Endothelial cell of umbilical vein (primary cell): ENCODE measurements around the gene VPS54. TPM values are rescaled to one million over a fixed set of nuclear protein-coding genes. Genes with fewer than 3 reads are reported as not detected.

Experiments used
- BruUV-seq: library from RNA; stranded (reverse); fragments of 400-500 nt; replicated peaks from 2 replicates; lab custom pipeline; 2021; lab: Mats Ljungman, UMichigan
- CTCF ChIA-PET: fragments of 300-600, 350-600 bp; sonication (Branson Sonifier 250); formaldehyde crosslinking; loops from one replicate; lab custom pipeline; 2021; ENCODE audit warnings: antibody characterized with exemption, inconsistent platforms; lab: Charles Lee
- POLR2A ChIA-PET: fragments of 300-600, 350-600 bp; sonication (Branson Sonifier 250); formaldehyde crosslinking; loops from one replicate; lab custom pipeline; 2021; ENCODE audit warnings: antibody characterized with exemption, inconsistent platforms; lab: Charles Lee
- DNase-seq: peaks from one replicate; pipeline ENCODE4 v3.0.0-alpha.2; 2011; ENCODE audit warnings: low read depth, low spot score
- FAIRE-seq: peaks from 2 replicates; lab custom pipeline; 2011; peaks lifted over from hg19 to GRCh38; lab: Jason Lieb, UNC
- H2AFZ ChIP-seq: 2 replicates; pipeline ENCODE4 v1.6.0; 2012; ENCODE audit warnings: low read depth, low read length, control low read depth, inconsistent platforms
- H3K27ac ChIP-seq: 2 replicates; pipeline ENCODE4 v1.5.1; 2011; ENCODE audit warnings: low read depth, mild to moderate bottlenecking, control low read depth, low read length, moderate library complexity; ENCODE audit not compliant: insufficient read depth
- H3K27me3 ChIP-seq, 2 experiments: 2 replicates each; pipeline versions ENCODE4 v1.6.0 to v1.6.1; 2011; ENCODE audit warnings: low read length in 2 of 2, mixed read lengths in 1 of 2; ENCODE audit not compliant: control insufficient read depth in 2 of 2, insufficient read depth in 2 of 2
- H3K36me3 ChIP-seq, 2 experiments: 2 replicates in 1 of 2; 3 replicates in 1 of 2; pipeline ENCODE4 v1.5.1; 2011; ENCODE audit warnings: low read length in 2 of 2, mild to moderate bottlenecking in 1 of 2, moderate library complexity in 1 of 2; ENCODE audit not compliant: control insufficient read depth in 2 of 2, insufficient read depth in 2 of 2; ENCODE audit errors: extremely low read depth in 1 of 2
- H3K4me1 ChIP-seq: 3 replicates; pipeline ENCODE4 v1.5.1; 2011; ENCODE audit warnings: mild to moderate bottlenecking, low read length; ENCODE audit not compliant: control insufficient read depth, insufficient read depth; ENCODE audit errors: extremely low read depth
- H3K4me2 ChIP-seq: 2 replicates; pipeline ENCODE4 v1.6.1; 2011; ENCODE audit warnings: low read length, control low read depth, mixed read lengths; ENCODE audit not compliant: insufficient read depth
- H3K4me3 ChIP-seq, 3 experiments: fragments of 200-600 bp in 1 of 3; sonication (generic), shearing (Covaris generic) in 1 of 3; replicated peaks in 1 of 3; 2 replicates each; pipeline ENCODE4 v1.5.1; 2011 to 2016; ENCODE audit warnings: control low read depth in 3 of 3, low read length in 3 of 3, mild to moderate bottlenecking in 2 of 3, inconsistent platforms in 1 of 3, low read depth in 1 of 3, moderate library complexity in 1 of 3; ENCODE audit not compliant: insufficient read depth in 1 of 3
- H3K79me2 ChIP-seq: 2 replicates; pipeline ENCODE4 v1.6.0; 2012; ENCODE audit warnings: low read length, inconsistent platforms; ENCODE audit not compliant: control insufficient read depth, insufficient read depth
- H3K9ac ChIP-seq: replicated peaks from 2 replicates; pipeline ENCODE3; 2011; ENCODE audit warnings: low read length, control low read depth; ENCODE audit not compliant: insufficient read depth; ENCODE audit errors: extremely low read depth
- H3K9me1 ChIP-seq: replicated peaks from 3 replicates; pipeline ENCODE4 v1.6.0; 2011; ENCODE audit warnings: mild to moderate bottlenecking, low read length; ENCODE audit not compliant: control insufficient read depth, insufficient read depth; ENCODE audit errors: extremely low read depth
- H3K9me3 ChIP-seq: replicated peaks from 2 replicates; pipeline ENCODE4 v1.5.1; 2012; ENCODE audit warnings: low read length, inconsistent platforms; ENCODE audit not compliant: control insufficient read depth, insufficient read depth
- H4K20me1 ChIP-seq: replicated peaks from 2 replicates; pipeline ENCODE3; 2011; ENCODE audit warnings: mild to moderate bottlenecking, low read length; ENCODE audit not compliant: control insufficient read depth, insufficient read depth; ENCODE audit errors: extremely low read depth
- CTCF ChIP-seq, 2 donors: IDR thresholded peaks; 1 replicate in 1 of 2; 2 replicates in 1 of 2; pipeline ENCODE4 v1.5.1; 2011; ENCODE audit warnings: low read length in 2 of 2, mild to moderate bottlenecking in 2 of 2, moderate library complexity in 2 of 2, control low read depth in 1 of 2, inconsistent platforms in 1 of 2, low read depth in 1 of 2; ENCODE audit not compliant: insufficient read depth in 1 of 2; ENCODE audit errors: extremely low read depth in 1 of 2
- EZH2 ChIP-seq: IDR thresholded peaks from 2 replicates; pipeline ENCODE4 v1.6.1; 2012; ENCODE audit warnings: borderline replicate concordance, low read depth, mild to moderate bottlenecking, moderate library complexity, low read length, inconsistent platforms; ENCODE audit not compliant: severe bottlenecking
- FOS ChIP-seq: IDR thresholded peaks from 2 replicates; pipeline ENCODE4 v1.6.1; 2011; ENCODE audit warnings: mild to moderate bottlenecking, low read length, moderate library complexity, borderline replicate concordance; ENCODE audit not compliant: insufficient read depth
- GATA2 ChIP-seq: IDR thresholded peaks from 2 replicates; pipeline ENCODE4 v1.7.0; 2011; ENCODE audit warnings: low read depth, mild to moderate bottlenecking, moderate library complexity, mixed read lengths, low read length; ENCODE audit not compliant: insufficient read length, insufficient read depth
- JUN ChIP-seq: IDR thresholded peaks from 2 replicates; pipeline ENCODE4 v1.6.1; 2011; ENCODE audit warnings: borderline replicate concordance, low read depth; ENCODE audit not compliant: insufficient read length, insufficient read depth
- MAX ChIP-seq: IDR thresholded peaks from 2 replicates; pipeline ENCODE4 v1.6.1; 2011; ENCODE audit not compliant: insufficient read depth, insufficient read length
- MYC ChIP-seq: IDR thresholded peaks from one replicate; pipeline ENCODE4 v1.6.1; 2011; ENCODE audit warnings: mild to moderate bottlenecking, low read depth, low read length
- POLR2A ChIP-seq: IDR thresholded peaks from 2 replicates; pipeline ENCODE4 v1.6.1; 2012; ENCODE audit warnings: low read depth, mild to moderate bottlenecking, control low read depth, low read length
- POLR2AphosphoS5 ChIP-seq: IDR thresholded peaks from 2 replicates; pipeline ENCODE4 v1.6.1; 2012; ENCODE audit warnings: low read depth, mild to moderate bottlenecking, control low read depth, low read length, moderate library complexity; ENCODE audit not compliant: insufficient read depth
- dilution Hi-C: fragments of 300-500 bp; cut with MboI; formaldehyde crosslinking; loops from one replicate; pipeline ENCODE4 v1.15.0; 2019; ENCODE audit warnings: low sequenced_read_pairs; ENCODE audit not compliant: extremely low pct_ligation_motif_present
- intact Hi-C: fragments of 100-400 bp; cut with micrococcal nuclease; formaldehyde crosslinking; loops from one replicate; pipeline ENCODE4 v1.10.0; 2022
- polyA plus RNA-seq, 4 experiments: library from polyadenylated mRNA; depleted of rRNA in 3 of 4; stranded (reverse) in 3 of 4; unstranded in 1 of 4; fragments of >200 nt; gene quantifications; 2 replicates each; pipeline versions ENCODE4 v1.2.1 to v1.2.3, GENCODE V29; 2011 to 2012; ENCODE audit warnings: missing spikeins in 1 of 4
- total RNA-seq: library from RNA; stranded (reverse); gene quantifications from 2 replicates; pipeline ENCODE4 v1.2.3, GENCODE V29; 2021

VPS54 gene
- total and polyA plus RNA-seq, 2 donors (not counting 3 experiments of a cell fraction or from before 2014, with no cell fraction given), result 6.3 to 17.7 TPM

GRCh38 chr2:63874204-63875130 lies 144.8 kb downstream of the VPS54 start:
- no TSS peak for BruUV-seq
- no peak overlapping the region for H3K4me2 ChIP-seq
- no peaks in the 10 kb centered on the region for H4K20me1 ChIP-seq
- peaks cover 5% of the 10 kb centered on the region for H3K79me2 ChIP-seq
- no peaks in the 10 kb centered on the region for H3K4me1 ChIP-seq
- no peak overlapping the region for H3K9ac ChIP-seq
- H3K4me3 ChIP-seq, result no peak overlapping the region
- H3K9me1 ChIP-seq, result no peaks in the 10 kb centered on the region
- no peak for FAIRE-seq
- H2AFZ ChIP-seq, result no peak overlapping the region
- H3K27ac ChIP-seq, result no peak overlapping the region
- POLR2A ChIA-PET, result interaction anchor here (0.7 kb wide), 1 partner anchor 247 kb away, joined by 3 read pairs; no protein-coding TSS in a partner anchor
- no peak for DNase-seq
- intact Hi-C loops, result no loop called here
- H3K9me3 ChIP-seq, result no peaks in the 10 kb centered on the region
- dilution Hi-C loops, result no loop called here
- no peaks in the 10 kb centered on the region for H3K36me3 ChIP-seq
- H3K27me3 ChIP-seq, result no peaks in the 10 kb centered on the region
- no peak for TF ChIP-seq FOS
- TF ChIP-seq MAX, result no peak
- no peak for TF ChIP-seq MYC
- no peak for TF ChIP-seq EZH2
- no peak for TF ChIP-seq GATA2
- TF ChIP-seq JUN, result no peak
- no peak for TF ChIP-seq POLR2AphosphoS5
- TF ChIP-seq CTCF (IDR thresholded peaks at IDR 0.05; ENCODE audit: extremely low read depth in 1 of 2, insufficient read depth in 1 of 2, low read depth in 1 of 2, low read length in 2 of 2), result no peak
- no peak for TF ChIP-seq POLR2A
- CTCF ChIA-PET, result interaction anchor here (1.1 to 2.4 kb wide), 3 partner anchors 13 to 21 kb away, joined by 4 to 6 read pairs (median 5); no protein-coding TSS in a partner anchor
